Colonic mucosa (tissue), 4 donors: ENCODE results near the gene SHF. TPM values are rescaled to one million over a fixed set of nuclear protein-coding genes. Genes with fewer than 3 reads are reported as not detected.
A peak's percentile ranks its signal among the peaks of the same experiment; 100 is the strongest.

Experiments used
- DNase-seq: peaks from one replicate; pipeline ENCODE4 v3.0.0-alpha.2; 2020
- H3K27ac ChIP-seq: fragments of 200-600 bp; one replicate; pipeline ENCODE4 v1.8.0; 2021
- H3K27me3 ChIP-seq: fragments of 200-600 bp; one replicate; pipeline ENCODE4 v1.8.0; 2021
- H3K36me3 ChIP-seq: fragments of 200-600 bp; one replicate; pipeline ENCODE4 v1.8.0; 2021
- H3K4me1 ChIP-seq: fragments of 200-600 bp; one replicate; pipeline ENCODE4 v1.8.0; 2021; ENCODE audit warnings: mild to moderate bottlenecking
- H3K4me3 ChIP-seq: fragments of 200-600 bp; one replicate; pipeline ENCODE4 v1.8.0; 2021
- H3K9ac ChIP-seq, 2 donors: one replicate each; pipeline ENCODE4 v1.7.0; 2013; ENCODE audit warnings: control low read depth in 2 of 2, low read depth in 2 of 2, low read length in 2 of 2
- H3K9me3 ChIP-seq: fragments of 200-600 bp; one replicate; pipeline ENCODE4 v1.8.0; 2021
- intact Hi-C: fragments of 100-400 bp; cut with DNase I; formaldehyde crosslinking; loops from one replicate; pipeline ENCODE4 v1.14.1; 2022
- total RNA-seq, 2 donors: library from RNA; stranded (reverse); fragmentation: NEBNext Ultra II Directional in 1 of 2; extraction: Animal tissue kit (Norgen Biotek cat#: 25700) in 1 of 2; gene quantifications; one replicate each; pipeline ENCODE4 v1.2.1, GENCODE V29; 2021
- TF ChIP-seq, protein P1 (sequence below): fragments of 200-600 bp; IDR thresholded peaks from one replicate; pipeline ENCODE4 v1.8.0; 2022; ENCODE audit warnings: antibody characterized with exemption, mild to moderate bottlenecking
- donor health status: healthy.
- donor health status: DM: no; HTN: no; CAD: no.
- donor health status: DM: no; HTN: no; CAD: no.

Gene SHF
- total RNA-seq, 2 donors from 2014 or later, result 8.7 to 14.7 TPM

GRCh38 chr15:45185069-45185779, 2.5 kb downstream of the SHF start:
- Histone ChIP-seq H3K36me3 (no peaks in the 10 kb centered on the region), H3K9ac (no peak overlapping the region), H3K4me1 (no peaks in the 10 kb centered on the region), H3K4me3 (no peak overlapping the region), H3K27ac (no peak overlapping the region), H3K27me3 (no peaks in the 10 kb centered on the region), H3K9me3 (no peaks in the 10 kb centered on the region)
- intact Hi-C loops, result no loop called here
- TF ChIP-seq, protein P1, sequence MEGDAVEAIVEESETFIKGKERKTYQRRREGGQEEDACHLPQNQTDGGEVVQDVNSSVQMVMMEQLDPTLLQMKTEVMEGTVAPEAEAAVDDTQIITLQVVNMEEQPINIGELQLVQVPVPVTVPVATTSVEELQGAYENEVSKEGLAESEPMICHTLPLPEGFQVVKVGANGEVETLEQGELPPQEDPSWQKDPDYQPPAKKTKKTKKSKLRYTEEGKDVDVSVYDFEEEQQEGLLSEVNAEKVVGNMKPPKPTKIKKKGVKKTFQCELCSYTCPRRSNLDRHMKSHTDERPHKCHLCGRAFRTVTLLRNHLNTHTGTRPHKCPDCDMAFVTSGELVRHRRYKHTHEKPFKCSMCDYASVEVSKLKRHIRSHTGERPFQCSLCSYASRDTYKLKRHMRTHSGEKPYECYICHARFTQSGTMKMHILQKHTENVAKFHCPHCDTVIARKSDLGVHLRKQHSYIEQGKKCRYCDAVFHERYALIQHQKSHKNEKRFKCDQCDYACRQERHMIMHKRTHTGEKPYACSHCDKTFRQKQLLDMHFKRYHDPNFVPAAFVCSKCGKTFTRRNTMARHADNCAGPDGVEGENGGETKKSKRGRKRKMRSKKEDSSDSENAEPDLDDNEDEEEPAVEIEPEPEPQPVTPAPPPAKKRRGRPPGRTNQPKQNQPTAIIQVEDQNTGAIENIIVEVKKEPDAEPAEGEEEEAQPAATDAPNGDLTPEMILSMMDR, result no peak
- DNase-seq, result no peak

DNA sequence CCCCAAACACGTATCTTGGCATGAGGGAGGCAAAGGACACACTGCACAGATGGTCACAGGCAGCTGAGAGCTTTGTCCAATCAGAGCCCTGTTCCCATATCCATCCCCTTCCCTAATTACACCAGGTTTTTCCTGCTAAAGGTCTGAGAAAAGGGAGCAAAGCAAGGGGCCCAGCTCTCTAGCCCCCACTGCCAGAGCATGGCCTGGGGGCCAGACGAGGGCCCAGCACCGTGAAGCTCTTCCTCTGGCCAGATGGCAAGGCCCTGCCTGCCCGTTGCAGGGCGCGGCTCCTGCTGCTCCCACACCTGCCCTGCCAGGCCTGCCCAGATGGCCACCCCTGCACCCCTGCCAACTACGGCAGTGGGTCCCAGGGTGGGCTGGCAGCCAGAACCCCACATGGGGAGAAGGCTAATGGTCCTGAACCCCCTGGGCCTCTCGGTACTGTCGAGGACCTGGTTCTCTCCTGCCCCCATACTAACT, 3.2 kb downstream of the SHF start:
- Histone ChIP-seq H3K4me3 (no peak overlapping the region), H3K9me3 (no peaks in the 10 kb centered on the region), H3K9ac (no peak overlapping the region), H3K4me1 (peaks cover 1% of the 10 kb centered on the region), H3K27me3 (no peaks in the 10 kb centered on the region), H3K27ac (no peak overlapping the region), H3K36me3 (no peaks in the 10 kb centered on the region)
- TF ChIP-seq, protein P1, result no peak
- no peak for DNase-seq
- intact Hi-C loops, result no loop called here

- TF ChIP-seq, protein P1, result no peak
- peaks cover 7% of the 10 kb centered on the region for H3K4me1 ChIP-seq
Observed at GRCh38 chr15:45183511-45183910, 4.3 kb downstream of the SHF start.

GRCh38 chr15:45182996-45183395, 4.8 kb downstream of the SHF start:
- Histone ChIP-seq H3K4me1 (peaks cover 7% of the 10 kb centered on the region), H3K9ac (no peak overlapping the region), H3K27ac (no peak overlapping the region), H3K27me3 (no peaks in the 10 kb centered on the region), H3K36me3 (no peaks in the 10 kb centered on the region), H3K4me3 (no peak overlapping the region), H3K9me3 (no peaks in the 10 kb centered on the region)
- intact Hi-C loops, result no loop called here
- DNase-seq, result no peak
- TF ChIP-seq, protein P1, result no peak

More at GRCh38 chr15:45183511-45183910, 4.3 kb downstream of the SHF start:
- Histone ChIP-seq H3K4me3 (no peak overlapping the region), H3K9me3 (no peaks in the 10 kb centered on the region), H3K27me3 (no peaks in the 10 kb centered on the region), H3K9ac (no peak overlapping the region), H3K36me3 (no peaks in the 10 kb centered on the region), H3K27ac (no peak overlapping the region)
- intact Hi-C loops, result no loop called here
- no peak for DNase-seq

DNA sequence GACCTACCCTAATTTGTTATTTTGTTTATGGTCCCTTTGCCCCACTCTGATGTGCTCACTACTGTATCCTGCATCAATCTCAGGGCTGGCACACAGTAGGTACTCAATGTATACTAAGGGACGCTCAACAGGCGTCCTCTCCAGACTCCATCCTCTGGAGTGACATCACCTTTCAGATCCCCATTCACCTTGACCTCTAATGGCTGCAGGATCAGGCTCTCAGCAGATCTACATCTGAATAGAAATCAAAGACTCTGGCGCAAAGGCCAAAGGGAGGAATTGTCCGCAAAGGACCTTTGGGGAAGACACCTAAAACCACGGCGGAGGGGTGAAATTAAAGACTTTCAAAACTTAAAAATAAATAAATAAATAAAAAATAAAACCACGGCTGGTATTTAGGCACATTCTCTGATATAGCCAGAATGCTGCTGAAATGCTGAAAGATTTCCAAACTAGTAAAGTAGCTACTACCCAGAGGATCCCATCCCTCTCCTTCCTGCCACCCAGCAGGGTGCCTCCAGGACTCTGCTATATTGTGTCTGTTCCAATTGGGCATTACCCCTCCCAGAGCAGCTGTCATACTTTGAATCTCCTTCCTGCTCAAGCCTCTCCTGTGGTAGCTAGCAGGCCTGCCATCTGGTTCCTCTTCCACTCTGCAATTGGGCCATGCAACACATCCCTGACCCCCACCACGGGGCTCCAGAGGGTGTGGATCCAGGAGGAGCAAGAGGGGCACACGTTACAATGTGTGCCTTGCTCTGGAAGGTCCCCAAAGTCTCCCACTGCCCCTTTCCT, 6.1 kb downstream of the SHF start:
- Histone ChIP-seq H3K27ac (no peak overlapping the region), H3K4me1 (peaks cover 7% of the 10 kb centered on the region), H3K36me3 (no peaks in the 10 kb centered on the region), H3K9me3 (no peaks in the 10 kb centered on the region), H3K27me3 (no peaks in the 10 kb centered on the region), H3K9ac (no peak overlapping the region), H3K4me3 (no peak overlapping the region)
- DNase-seq, result peak; percentile 44
- TF ChIP-seq, protein P1, result no peak
- intact Hi-C loops, result no loop called here
